Inferior parietal cortex (tissue), 1 donor: Measurements from ENCODE around the gene DDX43.
"Not testable (repeated sequence)": the region's sequence is repeated elsewhere in the genome, so short reads cannot be mapped to it uniquely, and the experiment has no call there.

Experiments used
- DNase-seq: peaks from one replicate; pipeline ENCODE4 v3.0.0-alpha.2; 2016; ENCODE audit errors: extremely low spot score

DDX43 gene

DNA sequence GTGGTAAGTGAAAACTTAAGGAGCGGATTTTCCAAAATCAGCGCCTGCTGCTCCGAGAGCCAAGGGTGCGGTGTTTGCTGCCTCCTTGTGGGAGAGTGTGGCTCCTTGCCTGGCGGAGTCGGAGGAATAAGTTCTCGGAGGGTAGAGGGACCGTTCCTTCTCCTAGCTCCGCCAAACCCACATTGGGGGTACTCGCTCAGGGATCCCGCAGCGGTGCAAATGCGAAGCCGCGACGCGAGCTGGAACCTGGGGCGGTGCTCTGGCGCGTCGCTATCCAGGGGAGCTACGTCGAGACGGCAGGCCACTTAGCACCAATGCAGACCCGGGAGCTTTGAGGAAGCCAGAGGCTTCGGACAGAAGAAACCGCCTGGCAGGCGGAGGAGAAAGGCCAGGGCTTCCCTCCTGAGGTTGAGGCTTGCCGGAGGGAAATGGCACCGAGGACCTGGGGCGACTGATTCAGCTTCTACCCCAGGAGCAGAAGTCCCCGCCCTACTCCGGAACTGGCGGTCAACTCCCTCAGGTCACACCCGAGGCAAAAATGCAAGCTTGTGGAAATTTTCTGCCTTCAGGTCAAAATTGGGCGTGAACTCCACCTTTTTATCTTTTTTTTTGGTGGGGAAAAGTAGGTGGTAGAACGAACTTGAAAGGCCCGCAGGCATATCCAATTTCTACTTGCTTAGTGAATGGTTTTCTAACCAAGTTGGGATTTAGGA is 5.7 kb upstream of the DDX43 start:
- DNase-seq, result peak; percentile 44

DNA sequence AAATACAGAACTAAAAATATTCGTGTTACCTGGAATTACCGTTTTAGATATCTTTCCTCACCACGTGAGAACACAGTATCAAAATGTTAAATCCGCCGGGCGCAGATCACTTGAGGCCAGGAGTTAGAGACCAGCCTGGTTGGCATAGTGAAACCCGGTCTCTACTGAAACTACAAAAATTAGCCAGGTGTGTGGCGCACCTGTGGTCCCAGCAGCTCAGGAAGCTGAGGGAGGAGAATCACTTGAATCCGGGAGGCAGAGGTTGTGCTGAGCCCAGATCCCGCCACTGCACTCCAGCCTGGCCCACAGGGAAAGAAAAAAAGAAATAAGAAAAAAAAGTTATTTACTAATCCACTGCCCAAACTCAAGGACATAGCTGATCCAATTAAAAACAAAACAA is 4.8 kb upstream of the DDX43 start:
- DNase-seq, result no peak

DNA sequence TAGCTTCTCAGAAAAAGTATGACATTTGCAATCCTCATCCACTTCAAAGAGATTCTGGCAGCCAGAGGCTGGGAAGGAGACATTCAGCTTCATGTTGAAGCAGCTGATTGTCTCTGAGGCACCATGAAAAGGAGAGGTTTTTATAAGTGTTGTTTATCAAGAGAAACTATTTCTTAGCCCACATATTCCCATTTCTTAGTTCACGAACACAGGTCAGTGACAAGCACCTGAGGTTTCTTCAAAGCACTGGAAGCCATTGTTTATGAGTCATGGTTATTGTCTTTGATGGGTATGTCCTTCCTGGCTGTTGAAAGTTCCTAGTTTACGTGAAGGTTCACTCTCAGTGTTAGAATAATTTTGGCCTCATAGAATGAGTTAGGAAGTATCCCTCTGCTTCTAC is 3.0 kb upstream of the DDX43 start:
- no peak for DNase-seq

DNA sequence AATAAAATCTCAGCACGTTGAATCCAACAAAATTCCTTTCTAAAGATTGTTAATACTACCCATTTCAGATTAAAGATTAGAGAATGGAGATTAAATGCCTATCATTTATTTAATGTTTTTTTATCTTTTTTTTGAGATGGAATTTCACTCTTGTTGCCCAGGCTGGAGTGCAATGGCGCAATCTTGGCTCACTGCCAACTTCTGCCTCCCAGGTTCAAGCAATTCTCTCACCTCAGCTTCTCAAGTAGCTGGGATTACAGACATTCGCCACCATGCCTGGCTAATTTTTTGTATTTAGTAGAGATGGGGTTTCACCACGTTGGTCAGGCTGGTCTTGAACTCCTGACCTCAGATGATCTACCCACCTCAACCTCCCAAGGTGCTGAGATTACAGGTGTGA is 2.4 kb upstream of the DDX43 start:
- DNase-seq, result not testable (repeated sequence)

DNA sequence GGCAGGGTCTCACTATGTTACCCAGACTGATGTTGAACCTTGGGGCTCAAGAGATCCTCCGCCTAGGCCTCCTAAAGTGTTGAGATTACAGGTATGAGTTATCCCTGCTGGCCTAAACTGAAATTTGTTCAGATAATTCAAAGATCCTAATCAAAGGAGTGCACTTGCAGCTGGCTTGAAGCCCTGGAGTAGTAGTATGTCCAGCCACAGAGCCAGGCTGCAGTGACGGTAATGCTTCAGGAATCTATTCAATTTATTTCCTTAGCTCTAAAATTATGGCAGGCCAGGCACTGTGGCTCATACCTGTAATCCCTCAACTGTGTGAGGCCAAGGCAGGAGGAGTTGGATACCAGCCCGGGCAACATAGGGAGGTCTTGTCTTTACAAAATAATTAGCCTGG is 1.4 kb upstream of the DDX43 start:
- no peak for DNase-seq

DNA sequence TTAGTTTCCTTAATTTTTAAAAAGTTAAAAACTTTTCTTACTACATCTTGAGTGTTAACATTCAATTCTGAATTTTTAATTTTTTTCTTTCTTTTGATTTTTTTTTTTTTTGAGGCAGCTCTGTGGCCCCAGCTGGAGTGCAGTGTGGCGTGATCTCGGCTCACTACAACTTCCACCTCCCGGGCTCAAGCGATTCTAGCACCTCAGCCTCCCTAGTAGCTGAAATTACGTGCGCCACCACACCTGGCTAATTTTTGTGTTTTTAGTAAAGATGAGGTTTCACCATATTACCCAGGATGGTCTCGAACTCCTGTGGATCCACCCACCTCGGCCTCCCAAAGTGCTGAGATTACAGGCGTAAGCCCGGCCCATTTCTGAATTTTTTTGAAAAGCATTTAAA is 1.2 kb downstream of the DDX43 start:
- DNase-seq, result no peak

DNA sequence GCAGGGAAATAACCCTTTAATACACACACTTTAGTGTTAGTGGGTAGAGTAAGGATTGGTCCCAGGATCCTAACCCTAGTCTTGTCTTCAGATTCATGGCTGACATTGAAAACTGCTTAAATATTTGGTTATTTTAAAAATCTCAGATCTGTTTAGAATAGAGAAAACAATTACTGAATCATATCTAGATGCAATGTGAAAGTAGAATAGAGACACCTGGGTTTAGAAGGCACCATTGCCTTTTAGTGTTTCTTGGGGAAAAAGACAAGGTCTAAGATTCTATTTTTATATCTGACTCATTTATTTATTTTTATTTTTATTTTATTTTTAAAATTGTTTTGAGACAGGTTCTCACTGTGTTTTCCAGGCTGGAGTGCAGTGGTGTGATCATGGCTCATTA is 6.0 kb downstream of the DDX43 start:
- DNase-seq, result no peak

DNA sequence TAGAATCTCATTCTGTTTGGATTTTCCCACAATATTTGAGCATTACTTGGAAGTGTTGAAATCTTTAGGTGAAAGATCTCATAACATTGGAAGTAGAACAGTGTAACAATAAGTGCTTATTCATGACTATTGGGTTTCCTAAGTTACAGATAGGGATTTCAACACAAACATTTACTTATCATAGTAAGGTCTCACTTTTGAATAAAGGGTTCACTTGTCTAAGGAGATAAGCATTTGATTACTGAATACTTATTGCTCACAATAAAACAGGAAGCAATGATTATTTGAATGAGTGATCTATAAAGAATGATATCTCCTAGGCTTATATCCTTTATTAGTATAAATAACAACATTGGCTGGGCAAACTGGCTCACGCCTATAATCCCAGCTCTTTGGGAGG is 14.8 kb downstream of the DDX43 start:
- DNase-seq, result no peak

DNA sequence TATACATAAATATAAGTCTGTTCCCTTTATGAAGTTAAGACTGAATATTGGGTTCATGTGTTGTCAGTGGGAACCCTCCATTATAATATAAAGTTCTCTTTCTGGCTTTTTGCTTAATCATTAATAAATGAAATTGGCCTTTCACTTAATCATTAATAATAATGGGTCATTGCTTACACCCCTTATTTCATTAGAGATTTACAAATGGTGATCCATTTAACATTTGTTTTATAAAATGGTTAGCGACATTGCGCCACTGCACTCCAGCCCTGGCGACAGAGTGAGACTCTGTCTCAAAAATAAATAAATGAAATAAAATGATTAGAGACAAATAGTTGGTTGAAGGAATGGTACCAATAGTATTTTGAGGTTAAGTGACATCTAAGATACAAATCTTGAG is 18.5 kb downstream of the DDX43 start:
- DNase-seq, result no peak

DNA sequence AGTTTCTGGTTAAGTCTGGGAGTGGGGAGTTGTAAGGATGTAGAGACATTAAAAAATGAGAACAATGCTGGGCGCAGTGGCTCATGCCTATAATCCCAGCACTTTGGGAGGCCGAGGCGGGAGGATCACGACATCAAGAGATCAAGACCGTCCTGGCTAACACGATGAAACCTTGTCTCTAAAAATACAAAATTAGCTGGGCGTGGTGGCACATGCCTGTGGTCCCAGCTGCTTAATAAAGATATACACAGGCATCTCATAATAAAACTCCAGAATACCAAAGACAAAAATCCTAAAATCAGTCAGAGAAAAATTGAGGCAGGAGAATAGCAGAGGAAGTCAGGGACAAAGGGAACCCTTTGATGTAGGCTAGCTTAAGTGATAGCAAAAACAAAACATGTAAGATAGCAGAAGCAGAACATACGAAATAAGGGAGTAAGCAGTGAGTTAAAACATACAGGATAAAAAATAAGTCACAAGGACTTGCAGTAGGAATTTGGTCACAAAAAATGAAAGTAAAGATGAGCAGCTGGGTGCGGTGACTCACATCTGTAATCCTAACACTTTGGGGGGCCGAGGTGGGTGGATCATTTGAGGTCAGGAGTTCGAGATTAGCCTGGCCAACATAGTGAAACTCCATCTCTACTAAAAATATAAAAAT is 23.6 kb downstream of the DDX43 start:
- no peak for DNase-seq

DNA sequence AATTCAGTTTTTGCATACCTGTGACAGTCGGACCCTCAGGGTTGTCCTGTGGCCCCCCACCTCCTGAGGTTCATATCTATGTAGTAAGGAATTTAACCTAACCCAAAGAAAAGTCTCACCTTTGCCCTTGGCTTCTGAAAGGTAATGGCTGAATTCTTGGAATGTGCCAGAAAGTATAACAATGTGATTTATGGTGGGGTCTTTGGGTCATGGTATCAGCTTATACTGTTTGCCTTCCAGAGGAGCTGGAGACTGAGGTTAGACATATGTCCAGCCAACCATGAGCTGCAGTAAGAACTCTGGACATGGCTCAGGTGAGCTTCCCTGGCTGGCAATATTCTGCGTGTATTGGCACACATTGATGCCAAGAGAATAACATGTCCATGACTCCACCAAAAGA is 26.9 kb downstream of the DDX43 start:
- DNase-seq, result no peak

DNA sequence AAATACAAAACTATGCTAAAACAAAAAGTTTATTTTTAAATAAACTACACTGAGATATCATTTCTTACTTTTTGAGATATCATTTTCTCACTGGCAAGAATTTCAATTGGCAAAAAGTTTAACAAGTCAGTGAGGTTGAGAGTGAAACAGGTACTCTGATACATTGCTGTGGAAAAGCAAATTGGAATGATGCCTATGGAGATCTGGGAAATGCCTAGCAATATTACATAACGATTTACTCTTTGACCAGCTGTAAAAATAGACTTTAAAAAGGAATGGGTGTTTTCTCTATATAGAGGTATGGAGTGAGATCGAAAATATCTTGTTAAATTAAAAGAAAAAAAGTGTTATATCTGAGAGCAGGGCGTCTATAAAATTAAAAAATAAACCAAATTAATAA is 40.6 kb downstream of the DDX43 start:
- no peak for DNase-seq

DNA sequence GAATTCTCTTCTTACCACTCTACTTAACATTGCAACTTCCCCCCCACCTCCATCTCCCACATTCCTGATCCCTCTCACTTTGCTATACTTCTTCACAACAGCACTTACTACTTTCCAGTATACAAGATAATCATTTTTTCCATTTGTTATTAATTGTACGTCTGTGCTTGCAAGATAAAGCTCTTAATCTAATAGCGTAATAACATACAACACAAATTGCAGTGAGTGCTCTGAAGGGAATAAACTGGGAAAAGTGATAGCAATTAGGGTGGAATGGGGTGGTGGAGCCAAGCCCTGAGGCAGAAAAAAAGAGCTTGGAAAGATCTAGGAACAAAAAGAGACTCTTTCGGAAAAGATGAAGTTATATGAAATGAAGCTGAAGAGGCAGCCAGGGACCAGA is 48.9 kb downstream of the DDX43 start:
- no peak for DNase-seq

DNA sequence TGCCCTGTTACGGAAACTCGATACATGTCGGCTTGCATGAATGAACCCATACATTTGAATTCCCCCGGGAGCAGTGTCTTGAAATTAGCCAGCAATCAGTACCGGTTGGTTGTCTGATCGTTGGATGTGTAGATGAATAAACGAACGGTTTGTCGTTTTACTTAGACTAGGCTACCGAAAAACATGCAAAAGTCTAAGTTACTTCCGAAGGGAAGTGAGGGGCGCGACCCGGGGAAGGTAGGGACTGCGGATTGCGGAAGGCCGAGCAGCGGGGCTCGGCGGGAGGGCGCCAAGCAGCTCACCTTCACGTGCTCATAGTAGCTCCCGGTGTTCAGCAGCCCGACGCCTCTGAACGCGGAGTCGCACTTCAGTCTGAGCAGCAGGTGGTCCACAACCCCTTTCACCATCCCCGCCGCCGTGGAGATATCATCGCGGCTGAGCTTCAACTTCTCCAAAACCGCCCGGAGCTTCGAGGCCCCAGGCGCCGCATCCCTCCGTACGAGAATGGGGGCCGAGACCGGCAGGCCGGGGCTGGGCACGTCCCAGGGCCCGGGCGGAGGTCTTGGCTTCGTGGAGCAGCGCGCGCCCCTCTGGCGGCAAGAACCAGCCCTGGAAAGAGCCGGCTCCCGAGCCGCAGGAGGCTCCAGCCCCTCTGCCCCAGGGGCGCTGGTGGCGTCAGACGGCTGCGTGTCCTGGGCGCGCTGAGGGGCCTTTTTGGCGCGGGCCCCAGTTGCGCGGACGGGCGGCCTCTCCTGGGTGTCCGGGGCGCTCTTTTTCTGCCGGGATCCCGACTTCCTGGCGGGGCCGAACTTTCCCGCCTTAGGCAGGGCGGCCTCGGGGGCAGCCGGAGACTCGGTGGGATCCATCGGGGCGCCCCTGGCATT is 56.8 kb downstream of the DDX43 start:
- DNase-seq, result no peak

DNA sequence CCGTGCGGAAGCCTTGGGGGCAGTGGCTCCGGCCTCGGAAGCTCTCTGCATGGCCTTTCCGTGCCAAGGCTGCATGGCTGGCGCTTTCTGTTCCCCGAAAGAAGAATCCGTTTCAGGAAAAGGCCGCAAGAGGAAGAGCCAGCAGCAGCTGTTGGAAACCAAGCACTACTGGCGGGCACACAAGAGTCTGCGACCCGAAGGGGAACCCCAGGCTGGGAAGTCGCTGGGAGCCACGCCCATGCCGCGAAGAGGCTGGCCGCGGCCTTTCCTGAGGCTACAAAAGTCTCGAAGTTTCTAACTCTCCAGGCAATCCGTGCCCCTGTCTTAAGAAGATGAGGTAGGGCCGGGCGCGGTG is 57.5 kb downstream of the DDX43 start, which contains the start of gene CGAS:
Gene CGAS, minus strand, starts transcription at position 191 of the 355 bp plus-strand sequence. Its CDS starts 116 bp downstream, at position 75.
- DNase-seq, result peak; percentile 25

DNA sequence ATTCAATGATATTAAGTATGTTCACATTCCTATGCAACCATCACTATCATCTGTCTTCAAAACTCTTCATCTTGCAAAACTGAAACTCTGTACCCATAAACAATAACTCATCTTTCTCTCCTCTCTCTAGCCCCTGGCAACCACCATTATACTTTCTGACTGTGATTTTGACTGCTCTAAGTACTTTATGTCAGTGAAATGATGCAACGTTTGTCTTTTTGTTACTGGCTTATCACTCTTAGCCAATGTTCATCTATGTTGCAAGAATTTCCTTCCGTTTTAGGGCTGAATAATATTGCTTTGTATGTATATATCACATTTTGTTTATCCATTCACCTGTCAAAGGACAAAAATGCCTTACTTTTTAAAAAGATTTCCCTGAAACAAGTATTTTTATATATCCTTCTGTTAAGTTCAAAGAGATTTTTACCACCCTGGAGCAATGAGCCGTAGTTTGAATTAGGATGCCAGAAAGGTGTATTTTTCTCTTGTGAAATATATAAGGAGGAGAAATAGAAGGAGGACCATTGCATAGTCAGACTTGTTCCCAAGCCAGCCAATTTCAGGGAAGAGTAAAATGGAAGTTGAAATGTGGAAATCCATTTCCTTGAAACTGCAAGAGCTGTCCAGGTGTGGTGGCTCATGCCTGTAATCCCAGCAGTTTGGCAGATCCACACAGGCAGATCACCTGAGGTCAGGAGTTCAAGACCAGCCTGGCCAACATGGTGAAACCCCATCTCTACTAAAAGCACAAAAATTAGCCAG is 61.4 kb downstream of the DDX43 start:
- DNase-seq, result no peak

DNA sequence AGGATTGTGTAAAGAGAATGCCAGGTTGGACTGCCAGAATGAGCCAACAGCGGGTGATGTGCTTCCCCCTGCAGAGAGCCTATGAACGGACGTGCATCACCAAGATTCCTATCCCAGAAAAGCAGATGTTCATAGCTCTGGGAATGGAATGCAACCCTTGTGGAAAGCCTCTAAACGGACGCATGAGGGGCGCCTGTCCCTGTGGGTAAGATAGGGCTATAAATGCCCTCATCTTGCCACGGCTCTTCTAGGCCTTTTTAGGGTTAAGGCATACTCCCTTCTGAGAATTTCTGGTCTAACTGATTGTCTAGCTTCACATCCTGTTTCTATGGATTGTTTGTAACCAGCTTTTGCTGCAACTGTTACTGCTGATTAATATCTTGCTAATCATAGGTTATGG is 64.8 kb downstream of the DDX43 start:
- not testable (repeated sequence) for DNase-seq

DNA sequence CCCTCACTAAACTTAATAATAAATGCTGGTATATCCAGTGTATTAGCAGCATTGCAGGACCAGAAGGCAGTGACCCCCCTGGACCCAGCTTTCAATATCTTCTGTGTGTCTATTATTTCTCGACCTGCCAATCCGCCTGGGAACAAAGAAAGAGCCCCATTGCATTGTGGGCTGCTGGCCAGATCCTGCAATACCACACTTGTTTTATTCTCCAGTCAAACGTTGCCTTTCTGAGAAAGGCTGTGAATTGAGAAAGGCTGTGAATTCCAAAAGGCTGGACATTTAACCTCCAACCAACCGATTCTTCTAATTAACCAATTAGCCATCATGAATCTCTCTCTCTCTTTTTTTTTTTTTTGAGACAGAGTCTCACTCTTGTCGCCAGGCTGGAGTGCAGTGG is 65.4 kb downstream of the DDX43 start:
- peak; percentile 43 for DNase-seq

DNA sequence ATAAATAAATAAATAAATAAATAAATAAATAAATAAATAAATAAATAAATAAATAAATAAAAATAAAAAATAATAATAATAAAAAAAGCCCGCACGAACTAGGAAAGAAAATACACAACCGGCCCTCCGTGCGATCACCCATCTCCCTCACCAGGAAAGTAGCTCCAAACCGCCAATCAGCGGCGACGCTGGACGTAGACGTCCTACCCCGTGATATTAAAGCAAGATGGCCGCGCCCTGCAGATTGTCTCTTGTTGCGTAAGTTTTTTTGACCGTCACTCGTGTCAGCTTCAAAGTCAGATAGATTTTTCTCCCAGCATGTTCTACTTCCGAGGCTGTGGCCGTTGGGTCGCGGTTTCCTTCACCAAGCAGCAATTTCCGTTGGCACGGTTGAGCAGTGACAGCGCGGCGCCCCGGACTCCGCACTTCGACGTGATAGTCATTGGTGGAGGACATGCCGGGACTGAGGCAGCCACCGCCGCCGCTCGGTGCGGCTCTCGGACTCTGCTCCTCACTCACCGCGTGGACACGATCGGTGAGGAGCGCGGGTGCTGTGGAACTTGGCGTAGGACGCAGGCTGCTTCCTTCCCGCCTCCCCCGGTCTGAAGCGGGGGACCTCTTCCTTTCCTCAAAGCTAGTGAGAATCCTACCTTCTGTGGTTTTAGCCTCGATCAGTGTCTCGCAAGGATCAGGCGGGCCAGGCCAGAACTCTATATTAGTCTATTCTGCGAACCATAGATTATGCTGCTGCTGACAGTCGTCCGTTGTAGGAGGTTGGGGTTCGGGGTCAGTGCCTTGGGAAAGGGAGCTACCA is 67.1 kb downstream of the DDX43 start, which contains the start of gene MTO1:
Gene MTO1, plus strand, starts transcription at position 201 of the 814 bp plus-strand sequence. Its CDS starts 118 bp downstream, at position 319.
- peak; percentile 96 for DNase-seq
